ENCODE data around the gene GALNT6.

GALNT6 gene

DNA sequence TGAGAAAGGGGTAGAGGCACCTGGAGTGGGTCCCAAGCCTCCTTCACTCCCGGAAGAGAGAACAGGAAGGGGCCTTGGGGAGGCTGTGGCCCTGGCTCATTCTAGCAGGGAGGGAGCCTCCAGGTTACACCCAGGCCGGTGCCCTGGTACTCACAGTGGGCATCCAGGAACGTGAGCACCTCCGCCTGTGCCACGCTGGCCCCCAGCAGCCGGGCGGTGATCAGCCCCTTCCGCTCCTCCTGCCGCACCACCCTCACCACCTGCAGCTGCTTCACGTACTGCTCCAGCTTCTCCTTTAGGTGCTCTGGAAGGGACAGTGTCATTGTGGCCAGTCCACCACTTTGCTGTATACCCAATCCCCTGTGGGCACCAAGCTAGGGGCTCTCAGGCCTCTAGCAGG is 25.9 kb downstream of the GALNT6 start:
- FAIRE-seq, result no peak
- DNase-seq (ENCODE audit: insufficient read length, low spot score), result no peak
- TF ChIP-seq, protein P1, sequence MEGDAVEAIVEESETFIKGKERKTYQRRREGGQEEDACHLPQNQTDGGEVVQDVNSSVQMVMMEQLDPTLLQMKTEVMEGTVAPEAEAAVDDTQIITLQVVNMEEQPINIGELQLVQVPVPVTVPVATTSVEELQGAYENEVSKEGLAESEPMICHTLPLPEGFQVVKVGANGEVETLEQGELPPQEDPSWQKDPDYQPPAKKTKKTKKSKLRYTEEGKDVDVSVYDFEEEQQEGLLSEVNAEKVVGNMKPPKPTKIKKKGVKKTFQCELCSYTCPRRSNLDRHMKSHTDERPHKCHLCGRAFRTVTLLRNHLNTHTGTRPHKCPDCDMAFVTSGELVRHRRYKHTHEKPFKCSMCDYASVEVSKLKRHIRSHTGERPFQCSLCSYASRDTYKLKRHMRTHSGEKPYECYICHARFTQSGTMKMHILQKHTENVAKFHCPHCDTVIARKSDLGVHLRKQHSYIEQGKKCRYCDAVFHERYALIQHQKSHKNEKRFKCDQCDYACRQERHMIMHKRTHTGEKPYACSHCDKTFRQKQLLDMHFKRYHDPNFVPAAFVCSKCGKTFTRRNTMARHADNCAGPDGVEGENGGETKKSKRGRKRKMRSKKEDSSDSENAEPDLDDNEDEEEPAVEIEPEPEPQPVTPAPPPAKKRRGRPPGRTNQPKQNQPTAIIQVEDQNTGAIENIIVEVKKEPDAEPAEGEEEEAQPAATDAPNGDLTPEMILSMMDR (IDR thresholded peaks at IDR 0.05; ENCODE audit: insufficient read depth, missing control alignments), result no peak

DNA sequence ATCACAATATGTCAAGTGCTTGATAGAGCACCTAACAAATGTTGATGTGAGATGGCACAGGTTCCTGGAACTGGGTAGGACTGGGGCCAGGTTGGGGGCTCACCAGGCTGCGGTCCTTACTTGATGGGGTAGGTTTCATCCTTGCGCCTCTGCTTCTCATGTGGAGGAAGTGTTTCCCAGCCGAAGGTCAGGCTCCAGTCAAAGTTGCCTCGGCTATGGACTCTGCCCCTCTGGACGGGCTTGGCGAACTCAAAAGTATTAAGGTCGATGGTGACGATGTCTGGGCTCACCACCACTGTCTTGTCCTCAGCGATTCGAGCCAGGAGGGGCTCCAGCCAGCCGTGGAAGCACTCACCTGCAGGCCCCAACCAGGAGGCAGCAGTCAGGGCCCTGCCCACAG is 27.2 kb downstream of the GALNT6 start:
- TF ChIP-seq, protein P1 (IDR thresholded peaks at IDR 0.05; ENCODE audit: insufficient read depth, missing control alignments), result no peak
- DNase-seq (ENCODE audit: insufficient read length, low spot score) (no peak), FAIRE-seq (no peak)

DNA sequence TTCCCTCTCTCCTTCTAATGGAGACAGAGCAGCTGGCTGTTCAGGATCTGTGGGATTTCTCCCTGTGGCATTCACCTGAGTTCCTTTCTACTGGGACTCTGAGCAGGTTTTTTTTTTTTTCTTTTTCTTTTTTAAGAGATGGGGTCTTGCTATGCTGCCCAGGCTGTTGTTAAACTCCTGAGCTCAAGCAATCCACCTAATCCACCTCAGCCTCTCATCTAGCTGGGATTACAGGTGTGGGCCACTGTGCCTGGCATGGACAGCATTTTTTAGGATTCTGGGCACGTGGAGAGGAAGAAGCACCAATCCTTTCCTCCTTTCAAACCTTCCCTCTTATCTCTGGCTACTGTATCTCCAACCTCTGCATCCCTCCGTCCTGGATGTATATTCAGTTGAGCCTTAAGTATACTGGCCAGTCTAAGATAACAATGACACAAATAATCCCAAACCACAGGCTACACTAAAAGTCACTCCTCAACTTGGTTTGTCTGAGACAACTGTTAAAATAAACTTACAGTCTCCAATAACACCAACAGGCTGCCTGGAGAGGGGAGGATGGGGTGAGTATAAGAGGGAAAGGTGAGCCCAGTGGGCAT is 28.4 kb downstream of the GALNT6 start:
- TF ChIP-seq, protein P1 (IDR thresholded peaks at IDR 0.05; ENCODE audit: insufficient read depth, missing control alignments), result no peak
- DNase-seq (ENCODE audit: insufficient read length, low spot score) (no peak), FAIRE-seq (no peak)

DNA sequence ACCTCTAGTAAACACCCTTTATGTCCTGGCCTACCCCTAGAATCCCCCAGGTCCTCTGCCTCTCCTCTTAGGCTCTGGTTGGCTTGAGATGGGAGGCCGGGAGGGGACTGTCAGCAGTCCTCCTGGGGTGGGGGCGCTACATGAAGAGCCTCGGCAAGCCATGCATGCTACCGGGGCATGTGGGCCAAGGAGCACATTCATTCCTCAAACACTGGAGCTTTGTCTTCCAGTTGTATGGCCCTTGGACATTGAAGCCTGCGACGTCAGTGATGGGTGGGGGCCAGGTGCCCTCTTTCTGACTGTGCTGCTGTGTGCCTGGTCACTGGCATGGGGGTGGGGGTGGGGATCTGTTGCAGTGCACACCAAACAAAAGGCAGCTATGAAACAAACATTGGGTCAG is 28.9 kb downstream of the GALNT6 start:
- TF ChIP-seq, protein P1 (IDR thresholded peaks at IDR 0.05; ENCODE audit: insufficient read depth, missing control alignments), result no peak
- FAIRE-seq (no peak), DNase-seq (ENCODE audit: insufficient read length, low spot score) (no peak)

DNA sequence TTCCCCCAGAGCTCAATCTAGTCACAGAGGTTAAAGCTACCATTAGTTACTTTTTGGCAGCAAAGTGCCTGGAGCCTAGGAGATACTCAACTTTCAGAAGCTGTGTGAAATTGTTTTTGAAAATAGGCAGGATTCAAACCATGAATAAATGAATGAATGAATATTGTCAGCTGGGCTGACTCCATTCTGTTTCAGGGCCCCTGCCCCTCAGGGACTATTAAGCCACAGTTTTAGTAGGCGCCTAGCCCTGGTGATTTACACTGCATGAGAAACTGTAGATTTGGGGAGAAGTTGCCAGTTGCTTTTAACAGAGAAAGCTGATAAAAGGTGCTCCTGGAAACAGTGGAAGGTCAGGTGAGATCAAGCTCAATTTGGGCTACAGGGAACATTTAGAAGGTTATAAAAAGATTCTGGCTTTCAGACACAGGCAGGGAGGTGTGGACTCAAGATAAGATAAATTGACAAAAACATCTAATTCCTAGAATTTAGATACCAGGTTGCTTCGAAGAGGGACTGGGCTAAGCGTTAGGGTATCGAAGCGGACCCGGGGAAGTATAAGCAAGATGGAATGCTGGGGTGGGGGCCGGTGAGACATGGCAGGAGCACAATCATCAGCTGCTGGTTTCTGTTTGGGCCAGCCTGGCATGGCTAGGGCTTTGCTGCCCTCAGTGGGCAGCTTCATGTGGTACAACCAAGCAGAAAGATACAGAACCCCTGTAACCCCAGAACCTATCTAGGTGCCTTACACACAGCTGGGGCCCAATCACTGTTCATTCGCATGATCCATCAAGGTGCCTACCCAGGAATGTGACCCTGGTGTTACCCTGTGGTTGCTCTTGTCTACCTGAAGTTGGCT is 29.8 kb downstream of the GALNT6 start:
- TF ChIP-seq, protein P1 (IDR thresholded peaks at IDR 0.05; ENCODE audit: insufficient read depth, missing control alignments), result no peak
- FAIRE-seq (no peak), DNase-seq (ENCODE audit: insufficient read length, low spot score) (no peak)

DNA sequence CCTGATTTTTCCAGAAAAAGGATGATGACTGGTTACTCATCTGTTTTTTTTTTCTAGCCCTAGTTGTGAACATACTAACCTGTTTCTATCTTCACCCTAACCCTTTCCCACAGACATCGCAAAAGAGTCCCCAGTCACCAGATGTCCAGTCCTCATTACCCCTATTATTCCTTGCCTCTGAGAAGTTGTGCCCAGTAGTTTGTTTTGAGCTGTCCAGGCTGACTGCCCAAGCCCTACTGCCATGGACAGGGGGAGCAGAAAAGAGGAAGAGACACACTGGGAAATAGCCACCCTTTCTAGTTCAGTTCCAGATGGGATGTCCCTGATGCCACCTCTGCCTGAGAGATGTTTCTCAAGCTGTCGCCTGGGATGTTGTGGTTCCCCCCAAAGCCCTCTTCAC is 30.9 kb downstream of the GALNT6 start:
- TF ChIP-seq, protein P1 (IDR thresholded peaks at IDR 0.05; ENCODE audit: insufficient read depth, missing control alignments), result no peak
- FAIRE-seq (no peak), DNase-seq (ENCODE audit: insufficient read length, low spot score) (no peak)

DNA sequence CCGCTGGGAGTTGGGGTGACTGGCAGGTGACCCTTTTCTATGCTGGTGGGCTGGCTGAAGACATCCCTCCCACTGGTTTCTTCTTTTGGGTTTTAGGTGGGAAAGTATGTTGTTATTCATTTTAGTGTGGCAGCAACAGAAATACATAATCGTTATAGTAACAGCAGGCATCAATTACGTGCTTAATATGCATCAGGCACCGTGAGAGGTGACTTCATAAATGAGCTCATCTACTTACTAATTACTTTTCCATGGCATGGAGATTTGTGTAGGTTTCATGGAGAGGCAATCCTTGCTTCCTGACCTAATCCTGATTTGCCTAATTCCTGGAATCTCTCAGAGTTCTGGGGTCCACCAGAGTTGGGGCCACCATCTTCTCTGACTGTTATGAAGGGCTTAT is 31.4 kb downstream of the GALNT6 start:
- DNase-seq (ENCODE audit: insufficient read length, low spot score) (no peak), FAIRE-seq (no peak)
- TF ChIP-seq, protein P1 (IDR thresholded peaks at IDR 0.05; ENCODE audit: insufficient read depth, missing control alignments), result no peak

Measured in D721Med (cell line).